ENCODE results near the gene ATP5F1E.

The ATP5F1E gene

DNA sequence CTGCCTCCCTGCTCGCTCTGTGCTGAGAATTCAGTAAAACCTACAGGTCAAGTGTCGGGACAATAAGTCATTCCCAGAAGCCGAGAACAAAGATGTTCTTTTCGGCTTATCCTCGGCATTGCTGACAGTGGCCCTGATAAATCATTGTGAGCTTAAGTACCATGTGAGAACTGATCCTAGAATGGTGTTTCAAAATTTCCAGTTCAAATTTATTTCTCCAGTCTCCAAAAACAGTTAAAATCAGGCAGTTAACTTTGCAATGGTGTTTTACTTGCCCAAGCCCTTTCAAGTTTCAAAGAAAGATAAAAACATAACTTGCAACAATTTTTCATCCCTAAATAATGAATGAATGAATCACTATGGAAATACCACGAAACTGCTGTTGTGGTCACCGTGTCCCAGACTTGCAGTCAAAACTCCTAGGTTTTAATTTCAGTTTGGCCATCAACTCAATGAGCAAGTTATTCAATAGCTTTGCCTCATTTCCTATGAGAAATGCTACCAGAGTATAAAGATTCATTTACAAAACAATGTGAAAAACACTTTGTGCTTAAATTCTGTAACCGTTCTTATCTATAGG lies 4.3 kb downstream of the ATP5F1E start:
- TF ChIP-seq CEBPB (IDR thresholded peaks at IDR 0.05) (no peak), CREB1 (IDR thresholded peaks at IDR 0.05; ENCODE audit: low read depth) (no peak), FOXM1 (IDR thresholded peaks at IDR 0.05; ENCODE audit: borderline replicate concordance, low read depth) (no peak), YY1 (IDR thresholded peaks at IDR 0.05; ENCODE audit: low read depth) (no peak), USF1 (IDR thresholded peaks at IDR 0.05) (no peak), RAD21 (IDR thresholded peaks at IDR 0.05; ENCODE audit: low read depth) (no peak), ZBTB7A (IDR thresholded peaks at IDR 0.05; ENCODE audit: low read depth) (no peak), TAF1 (IDR thresholded peaks at IDR 0.05; ENCODE audit: low read depth) (no peak), MAX (IDR thresholded peaks at IDR 0.05) (no peak), TEAD4 (IDR thresholded peaks at IDR 0.05) (no peak), EP300 (IDR thresholded peaks at IDR 0.05; ENCODE audit: borderline replicate concordance) (no peak), EGR1 (IDR thresholded peaks at IDR 0.05) (no peak), NFIC (IDR thresholded peaks at IDR 0.05) (no peak), TCF12 (IDR thresholded peaks at IDR 0.05; ENCODE audit: low read depth) (no peak)
- TF ChIP-seq, protein P1, sequence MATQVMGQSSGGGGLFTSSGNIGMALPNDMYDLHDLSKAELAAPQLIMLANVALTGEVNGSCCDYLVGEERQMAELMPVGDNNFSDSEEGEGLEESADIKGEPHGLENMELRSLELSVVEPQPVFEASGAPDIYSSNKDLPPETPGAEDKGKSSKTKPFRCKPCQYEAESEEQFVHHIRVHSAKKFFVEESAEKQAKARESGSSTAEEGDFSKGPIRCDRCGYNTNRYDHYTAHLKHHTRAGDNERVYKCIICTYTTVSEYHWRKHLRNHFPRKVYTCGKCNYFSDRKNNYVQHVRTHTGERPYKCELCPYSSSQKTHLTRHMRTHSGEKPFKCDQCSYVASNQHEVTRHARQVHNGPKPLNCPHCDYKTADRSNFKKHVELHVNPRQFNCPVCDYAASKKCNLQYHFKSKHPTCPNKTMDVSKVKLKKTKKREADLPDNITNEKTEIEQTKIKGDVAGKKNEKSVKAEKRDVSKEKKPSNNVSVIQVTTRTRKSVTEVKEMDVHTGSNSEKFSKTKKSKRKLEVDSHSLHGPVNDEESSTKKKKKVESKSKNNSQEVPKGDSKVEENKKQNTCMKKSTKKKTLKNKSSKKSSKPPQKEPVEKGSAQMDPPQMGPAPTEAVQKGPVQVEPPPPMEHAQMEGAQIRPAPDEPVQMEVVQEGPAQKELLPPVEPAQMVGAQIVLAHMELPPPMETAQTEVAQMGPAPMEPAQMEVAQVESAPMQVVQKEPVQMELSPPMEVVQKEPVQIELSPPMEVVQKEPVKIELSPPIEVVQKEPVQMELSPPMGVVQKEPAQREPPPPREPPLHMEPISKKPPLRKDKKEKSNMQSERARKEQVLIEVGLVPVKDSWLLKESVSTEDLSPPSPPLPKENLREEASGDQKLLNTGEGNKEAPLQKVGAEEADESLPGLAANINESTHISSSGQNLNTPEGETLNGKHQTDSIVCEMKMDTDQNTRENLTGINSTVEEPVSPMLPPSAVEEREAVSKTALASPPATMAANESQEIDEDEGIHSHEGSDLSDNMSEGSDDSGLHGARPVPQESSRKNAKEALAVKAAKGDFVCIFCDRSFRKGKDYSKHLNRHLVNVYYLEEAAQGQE (IDR thresholded peaks at IDR 0.05; ENCODE audit: low read depth): no peak

DNA sequence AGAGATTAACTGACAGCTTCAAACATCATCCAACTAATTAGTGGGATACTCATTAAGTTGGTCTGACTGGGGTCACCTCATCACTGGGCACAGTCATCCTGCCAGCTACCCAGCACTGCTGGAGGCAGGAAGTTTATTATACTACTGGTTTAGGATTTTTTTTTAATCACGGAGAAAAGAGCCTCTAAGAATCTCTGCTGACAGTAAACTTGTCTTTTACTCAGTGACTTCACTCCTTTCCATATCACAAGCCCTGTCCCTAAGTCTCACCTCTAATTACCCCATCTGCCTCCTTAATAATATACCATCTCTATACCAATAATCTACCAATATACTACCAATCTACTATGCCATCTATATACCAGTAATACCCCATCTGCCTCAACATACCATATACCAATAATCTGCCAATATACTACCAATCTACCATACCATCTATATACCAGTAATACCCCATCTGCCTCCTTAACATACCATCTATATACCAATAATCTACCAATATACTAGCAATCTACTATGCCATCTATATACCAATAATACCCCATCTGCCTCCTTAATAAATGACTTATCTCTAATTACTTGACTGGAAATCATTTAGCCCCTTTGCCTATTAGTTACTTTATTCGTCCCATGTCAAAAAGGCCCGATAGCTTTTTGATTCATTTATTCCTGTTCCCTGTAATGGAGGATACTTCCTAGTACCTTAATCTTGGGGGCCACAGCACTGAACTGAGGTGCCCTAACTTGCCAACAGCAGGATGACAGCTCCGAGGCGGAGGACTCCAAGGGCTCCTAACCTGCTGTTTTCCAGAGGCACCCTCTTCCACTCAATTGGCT lies 5.0 kb downstream of the ATP5F1E start:
- no peak for TF ChIP-seq USF1 (IDR thresholded peaks at IDR 0.05)

DNA sequence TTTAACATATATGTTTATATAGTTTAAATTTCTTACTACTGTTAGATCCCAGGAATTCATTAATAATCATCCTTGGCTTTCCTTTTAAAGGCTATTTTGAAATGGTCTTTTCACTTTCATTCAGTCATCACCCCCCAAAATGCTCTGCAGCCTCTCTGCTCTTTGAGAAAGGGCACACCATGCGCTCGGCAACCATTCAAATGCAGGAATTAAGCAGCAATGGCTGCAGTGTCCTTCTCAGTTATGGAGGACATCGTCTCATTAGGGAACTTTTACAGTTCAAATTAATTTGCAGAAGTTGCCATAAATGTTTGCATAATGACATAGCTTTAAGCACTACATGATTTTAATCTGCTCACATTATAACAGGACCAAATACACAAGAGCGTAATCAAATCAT lies 6.6 kb downstream of the ATP5F1E start:
- TF ChIP-seq YY1 (IDR thresholded peaks at IDR 0.05; ENCODE audit: low read depth): no peak
- no peak for TF ChIP-seq NFIC (IDR thresholded peaks at IDR 0.05)
- no peak for TF ChIP-seq TAF1 (IDR thresholded peaks at IDR 0.05; ENCODE audit: low read depth)
- TF ChIP-seq TCF12 (IDR thresholded peaks at IDR 0.05; ENCODE audit: low read depth): no peak
- TF ChIP-seq, protein P1 (IDR thresholded peaks at IDR 0.05; ENCODE audit: low read depth): no peak
- TF ChIP-seq RAD21 (IDR thresholded peaks at IDR 0.05; ENCODE audit: low read depth): no peak
- no peak for TF ChIP-seq TEAD4 (IDR thresholded peaks at IDR 0.05)
- TF ChIP-seq CREB1 (IDR thresholded peaks at IDR 0.05; ENCODE audit: low read depth): no peak
- no peak for TF ChIP-seq USF1 (IDR thresholded peaks at IDR 0.05)
- TF ChIP-seq EP300 (IDR thresholded peaks at IDR 0.05; ENCODE audit: borderline replicate concordance): no peak
- TF ChIP-seq EGR1 (IDR thresholded peaks at IDR 0.05): no peak
- TF ChIP-seq ZBTB7A (IDR thresholded peaks at IDR 0.05; ENCODE audit: low read depth): no peak
- no peak for TF ChIP-seq MAX (IDR thresholded peaks at IDR 0.05)
- no peak for TF ChIP-seq CEBPB (IDR thresholded peaks at IDR 0.05)
- TF ChIP-seq FOXM1 (IDR thresholded peaks at IDR 0.05; ENCODE audit: borderline replicate concordance, low read depth): no peak

- TF ChIP-seq NFIC (IDR thresholded peaks at IDR 0.05) (no peak), RAD21 (IDR thresholded peaks at IDR 0.05; ENCODE audit: low read depth) (no peak), TCF12 (IDR thresholded peaks at IDR 0.05; ENCODE audit: low read depth) (no peak), CEBPB (IDR thresholded peaks at IDR 0.05) (no peak), TAF1 (IDR thresholded peaks at IDR 0.05; ENCODE audit: low read depth) (no peak), EGR1 (IDR thresholded peaks at IDR 0.05) (no peak)
Observed at GRCh38 chr20:59025086-59025485, 7.0 kb downstream of the ATP5F1E start.

- TF ChIP-seq MAX (IDR thresholded peaks at IDR 0.05) (no peak), EP300 (IDR thresholded peaks at IDR 0.05; ENCODE audit: borderline replicate concordance) (no peak), FOXM1 (IDR thresholded peaks at IDR 0.05; ENCODE audit: borderline replicate concordance, low read depth) (no peak), CREB1 (IDR thresholded peaks at IDR 0.05; ENCODE audit: low read depth) (no peak), USF1 (IDR thresholded peaks at IDR 0.05) (no peak), TEAD4 (IDR thresholded peaks at IDR 0.05) (no peak), TAF1 (IDR thresholded peaks at IDR 0.05; ENCODE audit: low read depth) (no peak), YY1 (IDR thresholded peaks at IDR 0.05; ENCODE audit: low read depth) (no peak), CEBPB (IDR thresholded peaks at IDR 0.05) (no peak), RAD21 (IDR thresholded peaks at IDR 0.05; ENCODE audit: low read depth) (no peak), EGR1 (IDR thresholded peaks at IDR 0.05) (no peak), TCF12 (IDR thresholded peaks at IDR 0.05; ENCODE audit: low read depth) (no peak), ZBTB7A (IDR thresholded peaks at IDR 0.05; ENCODE audit: low read depth) (no peak), NFIC (IDR thresholded peaks at IDR 0.05) (no peak)
- TF ChIP-seq, protein P1 (IDR thresholded peaks at IDR 0.05; ENCODE audit: low read depth): no peak
Observed at GRCh38 chr20:59024111-59024530, 8.0 kb downstream of the ATP5F1E start.
